H9 (cell line): ENCODE data around the gene ETV5. TPM values are rescaled to one million over a fixed set of nuclear protein-coding genes. Genes with fewer than 3 reads are reported as not detected.

Experiments used
- DNase-seq: peaks from one replicate; pipeline ENCODE4 v3.0.0-alpha.2; 2017
- H2AFZ ChIP-seq: one replicate; pipeline ENCODE4 v1.6.1; 2013; ENCODE audit warnings: mild to moderate bottlenecking, low read length, control low read depth, moderate library complexity
- H2AK5ac ChIP-seq: 2 replicates; pipeline ENCODE4 v1.6.1; 2013; ENCODE audit warnings: low read length, control low read depth, mixed read lengths; ENCODE audit not compliant: insufficient read length
- H2BK120ac ChIP-seq: one replicate; pipeline ENCODE4 v1.6.1; 2013; ENCODE audit warnings: low read depth, mild to moderate bottlenecking, low read length, control low read depth, inconsistent platforms; ENCODE audit not compliant: poor library complexity, severe bottlenecking
- H2BK12ac ChIP-seq: 2 replicates; pipeline ENCODE4 v1.6.1; 2013; ENCODE audit warnings: low read length, control low read depth, mixed read lengths, low read depth; ENCODE audit not compliant: insufficient read length
- H2BK15ac ChIP-seq: 2 replicates; pipeline ENCODE4 v1.6.1; 2013; ENCODE audit warnings: low read depth, low read length, control low read depth
- H2BK20ac ChIP-seq: one replicate; pipeline ENCODE4 v1.6.1; 2013; ENCODE audit warnings: low read depth, mild to moderate bottlenecking, low read length, control low read depth, inconsistent platforms; ENCODE audit not compliant: poor library complexity, severe bottlenecking
- H2BK5ac ChIP-seq: 2 replicates; pipeline ENCODE4 v1.6.1; 2013; ENCODE audit warnings: low read length, control low read depth, mixed read lengths; ENCODE audit not compliant: insufficient read length
- H3K14ac ChIP-seq: 2 replicates; pipeline ENCODE4 v1.6.1; 2013; ENCODE audit warnings: low read length, control low read depth; ENCODE audit not compliant: insufficient read depth
- H3K18ac ChIP-seq: 2 replicates; pipeline ENCODE4 v1.6.1; 2013; ENCODE audit warnings: low read depth, mild to moderate bottlenecking, mixed read lengths, low read length, control low read depth; ENCODE audit not compliant: insufficient read length
- H3K23ac ChIP-seq: 2 replicates; pipeline ENCODE4 v1.6.1; 2013; ENCODE audit warnings: low read length, control low read depth, mixed read lengths, low read depth; ENCODE audit not compliant: insufficient read length
- H3K23me2 ChIP-seq: 2 replicates; pipeline ENCODE4 v1.6.1; 2013; ENCODE audit warnings: low read depth, mild to moderate bottlenecking, mixed read lengths, low read length, control low read depth; ENCODE audit not compliant: insufficient read length, poor library complexity, severe bottlenecking
- H3K27ac ChIP-seq: 2 replicates; pipeline ENCODE4 v1.5.1; 2013; ENCODE audit warnings: low read length, control low read depth, mixed read lengths, low read depth; ENCODE audit not compliant: insufficient read length
- H3K27me3 ChIP-seq: 2 replicates; pipeline ENCODE4 v1.6.1; 2013; ENCODE audit warnings: low read length, control low read depth, inconsistent platforms; ENCODE audit not compliant: insufficient read depth
- H3K4ac ChIP-seq: 2 replicates; pipeline ENCODE4 v1.6.1; 2013; ENCODE audit warnings: low read depth, mild to moderate bottlenecking, control low read depth, inconsistent platforms, low read length, moderate library complexity
- H3K4me1 ChIP-seq: 2 replicates; pipeline ENCODE4 v1.6.1; 2013; ENCODE audit warnings: low read length, control low read depth, inconsistent platforms; ENCODE audit not compliant: insufficient read depth
- H3K4me2 ChIP-seq: 2 replicates; pipeline ENCODE4 v1.6.1; 2013; ENCODE audit warnings: low read length, control low read depth, mixed read lengths; ENCODE audit not compliant: insufficient read length, insufficient read depth
- H3K56ac ChIP-seq: 2 replicates; pipeline ENCODE4 v1.6.1; 2013; ENCODE audit warnings: low read depth, mild to moderate bottlenecking, mixed read lengths, low read length, control low read depth; ENCODE audit not compliant: insufficient read length
- H3K79me1 ChIP-seq: 2 replicates; pipeline ENCODE4 v1.6.1; 2013; ENCODE audit warnings: low read depth, mild to moderate bottlenecking, moderate library complexity, low read length, control low read depth, inconsistent platforms; ENCODE audit not compliant: insufficient read depth, poor library complexity, severe bottlenecking
- H3K79me2 ChIP-seq: 2 replicates; pipeline ENCODE4 v1.6.1; 2013; ENCODE audit warnings: low read length, control low read depth, inconsistent platforms; ENCODE audit not compliant: insufficient read depth
- H3K9ac ChIP-seq: 2 replicates; pipeline ENCODE4 v1.6.1; 2013; ENCODE audit warnings: low read length, control low read depth, mixed read lengths; ENCODE audit not compliant: insufficient read length; ENCODE audit errors: extremely low read depth
- H3K9me3 ChIP-seq: one replicate; pipeline ENCODE4 v1.6.1; 2013; ENCODE audit warnings: low read depth, low read length, inconsistent platforms; ENCODE audit not compliant: control insufficient read depth
- H3T11ph ChIP-seq: one replicate; pipeline ENCODE4 v1.6.1; 2013; ENCODE audit warnings: mild to moderate bottlenecking, low read length, control low read depth, inconsistent platforms
- H4K20me1 ChIP-seq: one replicate; pipeline ENCODE4 v1.6.1; 2013; ENCODE audit not compliant: control insufficient read depth, insufficient read length, insufficient read depth
- H4K5ac ChIP-seq: 2 replicates; pipeline ENCODE4 v1.6.1; 2013; ENCODE audit warnings: low read depth, mild to moderate bottlenecking, mixed read lengths, low read length, control low read depth; ENCODE audit not compliant: insufficient read length
- H4K8ac ChIP-seq: replicated peaks from 2 replicates; pipeline ENCODE4 v1.6.1; 2013; ENCODE audit warnings: low read length, control low read depth, mixed read lengths, low read depth; ENCODE audit not compliant: insufficient read length
- H4K91ac ChIP-seq: 2 replicates; pipeline ENCODE4 v1.6.1; 2013; ENCODE audit warnings: low read depth, mild to moderate bottlenecking, moderate library complexity, mixed read lengths, low read length, control low read depth; ENCODE audit not compliant: insufficient read length
- H3K27ac Mint-ChIP-seq, 3 experiments: 2 replicates in 2 of 3; 3 replicates in 1 of 3; pipeline ENCODE4 v1.8.0; 2020 to 2021; ENCODE audit warnings: mixed read lengths in 3 of 3, mild to moderate bottlenecking in 1 of 3, moderate library complexity in 1 of 3
- H3K27me3 Mint-ChIP-seq: 2 replicates; pipeline ENCODE4 v1.8.0; 2021; ENCODE audit warnings: low read depth, mild to moderate bottlenecking, moderate library complexity, mixed read lengths
- H3K36me3 Mint-ChIP-seq, 3 experiments: 2 replicates in 2 of 3; 3 replicates in 1 of 3; pipeline ENCODE4 v1.8.0; 2020 to 2021; ENCODE audit warnings: low read depth in 3 of 3, mixed read lengths in 3 of 3; ENCODE audit not compliant: insufficient read depth in 1 of 3
- H3K4me1 Mint-ChIP-seq, 2 experiments: 2 replicates each; pipeline ENCODE4 v1.8.0; 2020; ENCODE audit warnings: mixed read lengths in 2 of 2
- H3K4me3 Mint-ChIP-seq, 2 experiments: 2 replicates in 1 of 2; 3 replicates in 1 of 2; pipeline ENCODE4 v1.8.0; 2020 to 2021; ENCODE audit warnings: mild to moderate bottlenecking in 2 of 2, mixed read lengths in 2 of 2, moderate library complexity in 1 of 2
- H3K9me3 Mint-ChIP-seq, 2 experiments: 2 replicates in 1 of 2; 3 replicates in 1 of 2; pipeline ENCODE4 v1.8.0; 2020; ENCODE audit warnings: mild to moderate bottlenecking in 2 of 2, mixed read lengths in 2 of 2, moderate library complexity in 1 of 2
- WGBS: extraction: QIAGEN DNeasy Blood & Tissue Kit; methylation state at CpG from one replicate; pipeline ENCODE4 v1.1.7; 2013; ENCODE audit warnings: missing lambda C conversion rate, low lambda C conversion rate, mixed read lengths; ENCODE audit not compliant: insufficient read length; ENCODE audit errors: extremely low coverage; 5-methylcytosine and 5-hydroxymethylcytosine counted together
- total RNA-seq: library from RNA; stranded (reverse); gene quantifications from 2 replicates; pipeline ENCODE4 v1.2.1, GENCODE V29; 2021
- TF ChIP-seq, protein P1 (sequence below): fragments of 200-600 bp; sonication (generic); conservative IDR thresholded peaks from 3 replicates; pipeline ENCODE4 v1.8.0; 2021; ENCODE audit warnings: antibody characterized with exemption, mild to moderate bottlenecking

Gene ETV5
- total RNA-seq, 1 experiment from 2014 or later, result 7.7 TPM

DNA sequence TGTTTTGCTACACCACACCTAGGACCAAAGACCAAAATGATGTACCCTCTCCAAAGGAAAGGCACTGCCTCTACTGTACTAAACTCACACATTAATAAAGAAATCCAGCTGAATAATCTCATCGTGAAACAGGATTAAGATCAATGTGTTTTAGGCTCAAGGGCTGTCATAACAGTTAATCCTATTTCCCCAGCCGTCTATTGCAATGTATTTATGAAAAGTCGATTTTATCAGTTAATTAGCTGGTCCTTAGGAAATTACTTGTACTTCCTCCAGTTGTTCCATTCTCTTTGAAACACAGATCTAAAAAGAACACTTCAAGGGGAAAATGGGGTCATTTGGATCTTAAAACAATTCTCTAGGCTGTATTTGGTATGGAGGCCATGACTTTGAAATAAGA lies 8.5 kb downstream of the ETV5 start:
- peaks cover 92% of the 10 kb centered on the region for H3K27me3 Mint-ChIP-seq

More for the DNA sequence above, 8.5 kb downstream of the ETV5 start:
- Histone ChIP-seq H3K79me1 (no peaks in the 10 kb centered on the region), H4K8ac (no peak overlapping the region), H3K23me2 (peaks cover 4% of the 10 kb centered on the region), H2BK15ac (no peak overlapping the region), H4K20me1 (no peaks in the 10 kb centered on the region), H3K9ac (no peak overlapping the region), H2AK5ac (no peak overlapping the region), H3K56ac (no peak overlapping the region), H3K4me1 (peaks cover 6% of the 10 kb centered on the region; the same call in 1 of the 2 replicates), H2BK20ac (no peak overlapping the region), H3T11ph (no peak overlapping the region), H3K4me2 (no peak overlapping the region), H2BK5ac (no peak overlapping the region), H2AFZ (no peak overlapping the region), H3K79me2 (no peaks in the 10 kb centered on the region), H4K5ac (no peak overlapping the region), H3K14ac (no peak overlapping the region), H3K23ac (no peak overlapping the region), H3K18ac (no peak overlapping the region), H4K91ac (no peak overlapping the region), H2BK12ac (no peak overlapping the region), H3K27me3 (peaks cover 3% of the 10 kb centered on the region; the same call in 1 of the 2 replicates), H3K9me3 (no peaks in the 10 kb centered on the region), H3K27ac (no peak overlapping the region), H3K4ac (no peak overlapping the region), H2BK120ac (no peak overlapping the region)
- no peak overlapping the region for H3K4me3 Mint-ChIP-seq
- TF ChIP-seq, protein P1, sequence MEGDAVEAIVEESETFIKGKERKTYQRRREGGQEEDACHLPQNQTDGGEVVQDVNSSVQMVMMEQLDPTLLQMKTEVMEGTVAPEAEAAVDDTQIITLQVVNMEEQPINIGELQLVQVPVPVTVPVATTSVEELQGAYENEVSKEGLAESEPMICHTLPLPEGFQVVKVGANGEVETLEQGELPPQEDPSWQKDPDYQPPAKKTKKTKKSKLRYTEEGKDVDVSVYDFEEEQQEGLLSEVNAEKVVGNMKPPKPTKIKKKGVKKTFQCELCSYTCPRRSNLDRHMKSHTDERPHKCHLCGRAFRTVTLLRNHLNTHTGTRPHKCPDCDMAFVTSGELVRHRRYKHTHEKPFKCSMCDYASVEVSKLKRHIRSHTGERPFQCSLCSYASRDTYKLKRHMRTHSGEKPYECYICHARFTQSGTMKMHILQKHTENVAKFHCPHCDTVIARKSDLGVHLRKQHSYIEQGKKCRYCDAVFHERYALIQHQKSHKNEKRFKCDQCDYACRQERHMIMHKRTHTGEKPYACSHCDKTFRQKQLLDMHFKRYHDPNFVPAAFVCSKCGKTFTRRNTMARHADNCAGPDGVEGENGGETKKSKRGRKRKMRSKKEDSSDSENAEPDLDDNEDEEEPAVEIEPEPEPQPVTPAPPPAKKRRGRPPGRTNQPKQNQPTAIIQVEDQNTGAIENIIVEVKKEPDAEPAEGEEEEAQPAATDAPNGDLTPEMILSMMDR, result no peak
- no CpG with 5 or more reads among the region's 3 CpGs for WGBS
- peaks cover 0 to 16% (median 0%) of the 10 kb centered on the region in 3 experiments; a peak in 2 of 7 replicates for H3K36me3 Mint-ChIP-seq
- DNase-seq, result no peak
- no peaks in the 10 kb centered on the region for H3K9me3 Mint-ChIP-seq
- peaks cover 39 to 42% of the 10 kb centered on the region in 2 experiments for H3K4me1 Mint-ChIP-seq
- H3K27ac Mint-ChIP-seq, result no peak overlapping the region
